B cell (primary cell): ENCODE results near the gene PARD3. TPM values are rescaled to one million over a fixed set of nuclear protein-coding genes. Genes with fewer than 3 reads are reported as not detected.

ENCODE experiments used
- ATAC-seq: fragments of 200-7000 bp; cut with Tn5 transposase; one replicate; pipeline ENCODE4 v1.10.0; 2021; ENCODE audit warnings: low read depth, mild to moderate bottlenecking, moderate number of reproducible peaks, moderate library complexity
- CTCF ChIA-PET: fragments of 350-600 bp; sonication (Branson Sonifier 250); formaldehyde crosslinking; loops from one replicate; lab custom pipeline; 2021; ENCODE audit warnings: antibody characterized with exemption, inconsistent platforms; lab: Charles Lee
- POLR2A ChIA-PET: fragments of 350-600 bp; sonication (Branson Sonifier 250); formaldehyde crosslinking; loops from one replicate; lab custom pipeline; 2021; ENCODE audit warnings: antibody characterized with exemption; lab: Charles Lee
- DNase-seq: peaks from one replicate; pipeline ENCODE4 v3.0.0; 2013
- H2AFZ ChIP-seq: 2 replicates; pipeline ENCODE4 v1.6.1; 2012; ENCODE audit warnings: mild to moderate bottlenecking, low read depth, low read length; ENCODE audit not compliant: insufficient read depth, poor library complexity, severe bottlenecking
- H3K27ac ChIP-seq, 2 donors: 1 replicate in 1 of 2; 2 replicates in 1 of 2; pipeline ENCODE4 v1.5.1; 2012 to 2013; ENCODE audit warnings: low read length in 2 of 2, mild to moderate bottlenecking in 2 of 2, moderate library complexity in 1 of 2
- H3K27me3 ChIP-seq, 4 experiments: fragments of 200-600 bp in 1 of 4; sonication (generic) in 1 of 4; replicated peaks in 1 of 4; 1 replicate in 2 of 4; 2 replicates in 2 of 4; pipeline versions ENCODE4 v1.6.1 to v1.7.0; 2013 to 2016; ENCODE audit warnings: low read length in 3 of 4, mild to moderate bottlenecking in 2 of 4, mixed read lengths in 1 of 4, moderate library complexity in 1 of 4; ENCODE audit not compliant: insufficient read depth in 4 of 4, control insufficient read depth in 3 of 4; ENCODE audit errors: control extremely low read depth in 1 of 4
- H3K36me3 ChIP-seq, 2 experiments: replicated peaks in 1 of 2; 1 replicate in 1 of 2; 2 replicates in 1 of 2; pipeline versions ENCODE4 v1.6.1 to v1.7.1; 2013; ENCODE audit warnings: low read length in 1 of 2; ENCODE audit not compliant: insufficient read depth in 2 of 2, control insufficient read depth in 1 of 2; ENCODE audit errors: control extremely low read depth in 1 of 2, extremely low read depth in 1 of 2
- H3K4me1 ChIP-seq, 2 donors: fragments of 200-600 bp in 1 of 2; sonication (generic) in 1 of 2; 1 replicate in 1 of 2; 2 replicates in 1 of 2; pipeline versions ENCODE4 v1.5.1 to v1.6.1; 2013 to 2017; ENCODE audit warnings: low read length in 2 of 2; ENCODE audit not compliant: control insufficient read depth in 2 of 2, insufficient read depth in 2 of 2
- H3K4me2 ChIP-seq: replicated peaks from 2 replicates; pipeline ENCODE3; 2012; ENCODE audit warnings: mild to moderate bottlenecking, low read depth, low read length; ENCODE audit not compliant: poor library complexity, severe bottlenecking
- H3K4me3 ChIP-seq, 5 experiments: fragments of 200-600 bp in 1 of 5; sonication (generic) in 1 of 5; 1 replicate in 3 of 5; 2 replicates in 2 of 5; pipeline versions ENCODE4 v1.5.1 to v1.7.0; 2011 to 2016; ENCODE audit warnings: low read length in 4 of 5, mild to moderate bottlenecking in 4 of 5, low read depth in 2 of 5, control low read depth in 1 of 5, moderate library complexity in 1 of 5; ENCODE audit not compliant: insufficient read depth in 1 of 5; ENCODE audit errors: control extremely low read depth in 1 of 5, extremely low read depth in 1 of 5
- H3K79me2 ChIP-seq: fragments of 200-600 bp; sonication (generic); one replicate; pipeline ENCODE4 v1.6.0; 2016; ENCODE audit warnings: low read length; ENCODE audit not compliant: control insufficient read depth, insufficient read depth
- H3K9ac ChIP-seq: fragments of 200-600 bp; sonication (generic); 2 replicates; pipeline ENCODE4 v1.6.1; 2017; ENCODE audit warnings: mild to moderate bottlenecking, low read length, moderate library complexity
- H3K9me3 ChIP-seq, 3 donors: one replicate each; pipeline versions ENCODE4 v1.6.1 to v1.7.1; 2013; ENCODE audit warnings: low read length in 2 of 3; ENCODE audit not compliant: control insufficient read depth in 2 of 3, insufficient read depth in 1 of 3; ENCODE audit errors: control extremely low read depth in 1 of 3
- H4K20me1 ChIP-seq: 2 replicates; pipeline ENCODE4 v1.6.0; 2012; ENCODE audit warnings: mild to moderate bottlenecking, low read length; ENCODE audit not compliant: insufficient read depth, control insufficient read depth, poor library complexity, severe bottlenecking
- H3K27ac Mint-ChIP-seq: one replicate; pipeline ENCODE4 v1.8.0; 2021; ENCODE audit warnings: mixed read lengths
- H3K27me3 Mint-ChIP-seq: one replicate; pipeline ENCODE4 v1.8.0; 2021; ENCODE audit warnings: mixed read lengths
- H3K4me1 Mint-ChIP-seq: one replicate; pipeline ENCODE4 v1.8.0; 2021; ENCODE audit warnings: mixed read lengths
- H3K4me3 Mint-ChIP-seq: one replicate; pipeline ENCODE4 v1.8.0; 2021; ENCODE audit warnings: mixed read lengths
- H3K9me3 Mint-ChIP-seq: one replicate; pipeline ENCODE4 v1.8.0; 2022; ENCODE audit warnings: mixed read lengths; ENCODE audit not compliant: insufficient read depth
- EZH2 ChIP-seq: IDR thresholded peaks from 2 replicates; pipeline ENCODE4 v1.6.1; 2012; ENCODE audit warnings: borderline replicate concordance, low read depth, mild to moderate bottlenecking, moderate library complexity, low read length; ENCODE audit not compliant: insufficient read depth, poor library complexity, severe bottlenecking
- WGBS: methylation state at CpG from one replicate; pipeline ENCODE4 v1.1.5; 2013; ENCODE audit warnings: missing lambda C conversion rate; ENCODE audit not compliant: insufficient coverage; 5-methylcytosine and 5-hydroxymethylcytosine counted together
- intact Hi-C: fragments of 100-400 bp; cut with micrococcal nuclease; formaldehyde crosslinking; loops from one replicate; pipeline ENCODE4 v1.10.0; 2022
- polyA plus RNA-seq: library from polyadenylated mRNA; depleted of rRNA; stranded (reverse); fragments of >200 nt; gene quantifications from 2 replicates; pipeline ENCODE4 v1.2.3, GENCODE V29; 2012
- total RNA-seq, 2 donors: library from RNA; stranded (reverse); fragments of 120-200 nt in 1 of 2; gene quantifications; 1 replicate in 1 of 2; 2 replicates in 1 of 2; pipeline versions ENCODE4 v1.2.3 to v1.2.4, GENCODE V29; 2013 to 2022
- TF ChIP-seq, protein P1 (sequence below): fragments of 200-600 bp; IDR thresholded peaks from one replicate; pipeline ENCODE4 v1.8.0; 2022; ENCODE audit warnings: antibody characterized with exemption, mild to moderate bottlenecking

The PARD3 gene
- total and polyA plus RNA-seq, 2 donors (not counting 1 experiment from before 2014, with no cell fraction given): not detected

DNA sequence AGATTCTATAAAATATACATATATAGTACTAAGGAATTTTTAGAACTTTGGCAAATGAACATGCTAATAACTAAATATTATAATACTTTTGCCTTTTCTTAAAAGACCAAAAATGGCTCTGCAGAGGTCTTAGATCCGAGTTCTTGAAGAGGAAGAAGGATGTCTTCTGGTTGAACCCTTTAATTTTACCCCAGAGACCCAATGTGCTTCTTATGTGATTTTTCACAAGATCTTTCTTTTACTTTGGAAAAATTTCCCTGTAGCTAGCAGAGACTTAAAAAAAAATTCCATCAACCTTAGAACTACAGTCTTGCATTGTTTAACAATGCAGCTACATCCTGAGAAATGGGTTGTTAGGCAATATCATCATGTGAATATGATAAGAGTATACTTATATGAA, 663.2 kb downstream of the PARD3 start:
- H3K27ac ChIP-seq: no peak overlapping the region
- no peaks in the 10 kb centered on the region for H3K27me3 Mint-ChIP-seq
- H3K9me3 Mint-ChIP-seq: no peaks in the 10 kb centered on the region
- no peaks in the 10 kb centered on the region for H3K79me2 ChIP-seq
- DNase-seq (no peak), ATAC-seq (no peak)
- no peaks in the 10 kb centered on the region for H4K20me1 ChIP-seq
- ChIA-PET CTCF (no interaction called here), POLR2A (no interaction called here)
- no peak overlapping the region for H3K4me3 Mint-ChIP-seq
- H3K4me1 ChIP-seq: no peaks in the 10 kb centered on the region
- no peak overlapping the region for H2AFZ ChIP-seq
- no CpG with 5 or more reads among the region's 1 CpG for WGBS
- H3K4me1 Mint-ChIP-seq: no peaks in the 10 kb centered on the region
- H3K4me3 ChIP-seq: no peak overlapping the region
- H3K27me3 ChIP-seq: no peaks in the 10 kb centered on the region
- intact Hi-C loops: no loop called here
- no peaks in the 10 kb centered on the region for H3K36me3 ChIP-seq
- H3K27ac Mint-ChIP-seq: no peak overlapping the region
- H3K4me2 ChIP-seq: no peak overlapping the region
- TF ChIP-seq, protein P1, sequence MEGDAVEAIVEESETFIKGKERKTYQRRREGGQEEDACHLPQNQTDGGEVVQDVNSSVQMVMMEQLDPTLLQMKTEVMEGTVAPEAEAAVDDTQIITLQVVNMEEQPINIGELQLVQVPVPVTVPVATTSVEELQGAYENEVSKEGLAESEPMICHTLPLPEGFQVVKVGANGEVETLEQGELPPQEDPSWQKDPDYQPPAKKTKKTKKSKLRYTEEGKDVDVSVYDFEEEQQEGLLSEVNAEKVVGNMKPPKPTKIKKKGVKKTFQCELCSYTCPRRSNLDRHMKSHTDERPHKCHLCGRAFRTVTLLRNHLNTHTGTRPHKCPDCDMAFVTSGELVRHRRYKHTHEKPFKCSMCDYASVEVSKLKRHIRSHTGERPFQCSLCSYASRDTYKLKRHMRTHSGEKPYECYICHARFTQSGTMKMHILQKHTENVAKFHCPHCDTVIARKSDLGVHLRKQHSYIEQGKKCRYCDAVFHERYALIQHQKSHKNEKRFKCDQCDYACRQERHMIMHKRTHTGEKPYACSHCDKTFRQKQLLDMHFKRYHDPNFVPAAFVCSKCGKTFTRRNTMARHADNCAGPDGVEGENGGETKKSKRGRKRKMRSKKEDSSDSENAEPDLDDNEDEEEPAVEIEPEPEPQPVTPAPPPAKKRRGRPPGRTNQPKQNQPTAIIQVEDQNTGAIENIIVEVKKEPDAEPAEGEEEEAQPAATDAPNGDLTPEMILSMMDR: no peak
- TF ChIP-seq EZH2: no peak
- H3K9ac ChIP-seq: no peak overlapping the region
- no peaks in the 10 kb centered on the region for H3K9me3 ChIP-seq

DNA sequence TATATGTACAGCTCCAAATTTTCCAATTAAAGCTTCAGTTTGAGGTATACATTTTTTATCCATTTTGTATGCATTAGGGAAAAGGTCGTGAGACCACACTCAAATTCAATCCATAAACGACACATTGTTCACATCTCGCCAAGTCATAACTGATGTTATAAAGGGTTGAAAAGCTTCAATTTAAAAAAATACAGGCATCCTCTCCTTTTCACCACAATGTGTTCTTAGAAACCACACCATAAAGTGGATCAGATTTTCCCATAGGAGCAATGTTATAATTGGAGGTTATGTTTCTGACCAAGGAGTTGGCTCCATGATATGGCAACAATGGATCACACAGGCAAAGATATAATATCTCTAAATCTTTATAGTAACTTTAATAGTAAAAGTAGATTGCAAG, 663.6 kb downstream of the PARD3 start:
- CTCF ChIA-PET: no interaction called here
- Mint-ChIP-seq H3K4me1 (no peaks in the 10 kb centered on the region), H3K27ac (no peak overlapping the region), H3K27me3 (no peaks in the 10 kb centered on the region), H3K9me3 (no peaks in the 10 kb centered on the region), H3K4me3 (no peak overlapping the region)
- POLR2A ChIA-PET: no interaction called here
- H3K4me2 ChIP-seq: no peak overlapping the region
- H3K36me3 ChIP-seq: no peaks in the 10 kb centered on the region
- no peak overlapping the region for H2AFZ ChIP-seq
- no peaks in the 10 kb centered on the region for H3K4me1 ChIP-seq
- WGBS: no CpG with 5 or more reads among the region's 3 CpGs
- no peaks in the 10 kb centered on the region for H3K9me3 ChIP-seq
- DNase-seq: no peak
- no peak overlapping the region for H3K9ac ChIP-seq
- TF ChIP-seq, protein P1: no peak
- no peak for TF ChIP-seq EZH2
- H3K4me3 ChIP-seq: no peak overlapping the region
- H4K20me1 ChIP-seq: no peaks in the 10 kb centered on the region
- no peaks in the 10 kb centered on the region for H3K79me2 ChIP-seq
- ATAC-seq: no peak
- H3K27me3 ChIP-seq: no peaks in the 10 kb centered on the region
- H3K27ac ChIP-seq: no peak overlapping the region
- intact Hi-C loops: no loop called here
